IMR-90 (cell line): ENCODE data around the gene JAKMIP2. TPM values are rescaled to one million over a fixed set of nuclear protein-coding genes. Genes with fewer than 3 reads are reported as not detected.

Source experiments
- ATAC-seq: fragments of 200-7000 bp; cut with Tn5 transposase; 2 replicates; pipeline ENCODE4 v1.9.1; 2020; ENCODE audit warnings: low read depth, mild to moderate bottlenecking, moderate library complexity
- BruUV-seq: library from RNA; stranded (reverse); fragments of 400-500 nt; replicated peaks from 2 replicates; lab custom pipeline; 2021; lab: Mats Ljungman, UMichigan
- CTCF ChIA-PET: fragments of 300-600 bp; formaldehyde crosslinking; extraction: SDS; loops from one replicate; lab custom pipeline; 2021; ENCODE audit warnings: antibody characterized with exemption; lab: Yijun Ruan, JAX
- POLR2A ChIA-PET: fragments of 300-600 bp; sonication (Branson Sonifier 250); formaldehyde crosslinking; loops from one replicate; lab custom pipeline; 2022; ENCODE audit warnings: antibody characterized with exemption; ENCODE audit not compliant: unreplicated experiment; lab: Charles Lee
- DNase-seq: peaks from one replicate; pipeline ENCODE4 v3.0.0; 2013
- H2AFZ ChIP-seq: replicated peaks from 2 replicates; pipeline ENCODE3; 2013; ENCODE audit warnings: low read length, mild to moderate bottlenecking; ENCODE audit not compliant: poor library complexity
- H2AK5ac ChIP-seq: 2 replicates; pipeline ENCODE4 v1.6.1; 2013; ENCODE audit warnings: low read depth, low read length, inconsistent platforms
- H2AK9ac ChIP-seq: replicated peaks from 2 replicates; pipeline ENCODE3; 2013; ENCODE audit warnings: mild to moderate bottlenecking, low read depth, low read length, moderate library complexity; ENCODE audit not compliant: poor library complexity
- H2BK120ac ChIP-seq: 2 replicates; pipeline ENCODE4 v1.6.1; 2013; ENCODE audit warnings: low read depth, low read length, inconsistent platforms
- H2BK15ac ChIP-seq: 3 replicates; pipeline ENCODE4 v1.6.1; 2013; ENCODE audit warnings: low read depth, low read length, inconsistent platforms
- H2BK20ac ChIP-seq: 2 replicates; pipeline ENCODE4 v1.6.1; 2013; ENCODE audit warnings: low read depth, mild to moderate bottlenecking, inconsistent platforms, low read length, moderate library complexity
- H2BK5ac ChIP-seq: 2 replicates; pipeline ENCODE4 v1.6.1; 2013; ENCODE audit warnings: mild to moderate bottlenecking, low read depth, low read length, inconsistent platforms; ENCODE audit not compliant: poor library complexity, severe bottlenecking
- H3K14ac ChIP-seq: replicated peaks from 2 replicates; pipeline ENCODE4 v1.6.1; 2013; ENCODE audit warnings: low read depth, low read length, inconsistent platforms
- H3K18ac ChIP-seq: 2 replicates; pipeline ENCODE4 v1.6.1; 2013; ENCODE audit warnings: low read depth, low read length, control low read depth
- H3K23ac ChIP-seq: 2 replicates; pipeline ENCODE4 v1.6.1; 2013; ENCODE audit warnings: low read depth, low read length, inconsistent platforms
- H3K27ac ChIP-seq: 2 replicates; pipeline ENCODE4 v1.5.1; 2013; ENCODE audit warnings: mild to moderate bottlenecking, control low read depth, low read length; ENCODE audit not compliant: insufficient read depth
- H3K27me3 ChIP-seq: 2 replicates; pipeline ENCODE4 v1.6.1; 2013; ENCODE audit warnings: low read length; ENCODE audit not compliant: control insufficient read depth, insufficient read depth
- H3K36me3 ChIP-seq: 2 replicates; pipeline ENCODE4 v1.6.1; 2013; ENCODE audit warnings: low read length, mixed read lengths; ENCODE audit not compliant: control insufficient read depth, insufficient read depth
- H3K4ac ChIP-seq: 2 replicates; pipeline ENCODE4 v1.6.1; 2013; ENCODE audit warnings: low read depth, low read length, inconsistent platforms
- H3K4me1 ChIP-seq: 2 replicates; pipeline ENCODE4 v1.6.1; 2013; ENCODE audit warnings: low read length, mixed read lengths; ENCODE audit not compliant: control insufficient read depth, insufficient read depth
- H3K4me2 ChIP-seq: 2 replicates; pipeline ENCODE4 v1.6.1; 2013; ENCODE audit warnings: low read depth, mild to moderate bottlenecking, control low read depth, low read length, moderate library complexity
- H3K4me3 ChIP-seq: 2 replicates; pipeline ENCODE4 v1.5.1; 2013; ENCODE audit warnings: low read depth, mild to moderate bottlenecking, control low read depth, low read length, moderate library complexity; ENCODE audit not compliant: insufficient read depth
- H3K56ac ChIP-seq: 2 replicates; pipeline ENCODE4 v1.6.1; 2013; ENCODE audit warnings: low read length, inconsistent platforms; ENCODE audit not compliant: insufficient read depth; ENCODE audit errors: extremely low read depth
- H3K79me1 ChIP-seq, 2 experiments: 2 replicates each; pipeline ENCODE4 v1.6.1; 2013; ENCODE audit warnings: low read length in 2 of 2, inconsistent platforms in 1 of 2, low read depth in 1 of 2
- H3K9ac ChIP-seq: 2 replicates; pipeline ENCODE4 v1.6.1; 2013; ENCODE audit warnings: low read depth, low read length, control low read depth
- H3K9me1 ChIP-seq: 2 replicates; pipeline ENCODE4 v1.6.1; 2013; ENCODE audit warnings: low read length, inconsistent platforms; ENCODE audit not compliant: insufficient read depth
- H3K9me3 ChIP-seq: 2 replicates; pipeline ENCODE4 v1.6.1; 2013; ENCODE audit warnings: low read length; ENCODE audit not compliant: control insufficient read depth, insufficient read depth
- H4K20me1 ChIP-seq: 2 replicates; pipeline ENCODE4 v1.6.1; 2013; ENCODE audit warnings: low read length, inconsistent platforms; ENCODE audit not compliant: insufficient read depth
- H4K5ac ChIP-seq: 2 replicates; pipeline ENCODE4 v1.6.1; 2013; ENCODE audit warnings: mild to moderate bottlenecking, low read depth, low read length, control low read depth
- H4K8ac ChIP-seq, 2 experiments: 2 replicates each; pipeline ENCODE4 v1.6.1; 2013; ENCODE audit warnings: low read depth in 2 of 2, low read length in 2 of 2, control low read depth in 1 of 2, inconsistent platforms in 1 of 2
- H4K91ac ChIP-seq: 2 replicates; pipeline ENCODE4 v1.6.1; 2013; ENCODE audit warnings: low read depth, low read length, inconsistent platforms; ENCODE audit not compliant: insufficient read depth
- CTCF ChIP-seq: conservative IDR thresholded peaks from 2 replicates; pipeline ENCODE4 v1.5.1; 2012; ENCODE audit warnings: mild to moderate bottlenecking, low read depth, low read length, improper control_type of control experiment
- FOS ChIP-seq: fragments of 150-350 bp; IDR thresholded peaks from 2 replicates; pipeline ENCODE4 v1.6.1; 2016; ENCODE audit warnings: low read depth, low read length
- NFE2L2 ChIP-seq: fragments of 150-350 bp; IDR thresholded peaks from 2 replicates; pipeline ENCODE4 v1.6.1; 2016; ENCODE audit warnings: low read depth, mild to moderate bottlenecking, low read length
- RCOR1 ChIP-seq: IDR thresholded peaks from 2 replicates; pipeline ENCODE4 v1.6.1; 2012; ENCODE audit warnings: mild to moderate bottlenecking, low read length, improper control_type of control experiment; ENCODE audit not compliant: insufficient replicate concordance
- dilution Hi-C: fragments of 300-500 bp; cut with HindIII; formaldehyde crosslinking; loops from one replicate; pipeline ENCODE4 v1.14.3; 2018; ENCODE audit warnings: low sequenced_read_pairs; ENCODE audit not compliant: unreplicated experiment
- in situ Hi-C: fragments of 300-500 bp; cut with MboI; formaldehyde crosslinking; loops from 3 replicates; pipeline ENCODE4 v1.14.3; 2019; ENCODE audit warnings: low sequenced_read_pairs, inconsistent platforms, mixed read lengths
- intact Hi-C: fragments of 100-400 bp; cut with micrococcal nuclease; formaldehyde crosslinking; loops from 2 replicates; pipeline ENCODE4 v1.10.0; 2022
- polyA plus RNA-seq, 3 experiments: library from polyadenylated mRNA; depleted of rRNA; stranded (reverse); fragments of >200 nt; gene quantifications; 2 replicates each; pipeline ENCODE4 v1.2.3, GENCODE V29; 2012; ENCODE audit warnings: low replicate concordance in 1 of 3
- total RNA-seq: library from RNA; depleted of rRNA; stranded (reverse); fragments of >200 nt; gene quantifications from 2 replicates; pipeline ENCODE4 v1.2.3, GENCODE V29; 2012

The JAKMIP2 gene
- total and polyA plus RNA-seq, 2 of the 4 experiments (the other 2 are of a cell fraction) = under 0.01 TPM; not detected in 1

GRCh38 chr5:147633173-147633572 lies 149.4 kb downstream of the JAKMIP2 start:
- H3K27ac ChIP-seq = no peak overlapping the region
- no peak overlapping the region for H2AK9ac ChIP-seq
- POLR2A ChIA-PET = no interaction called here
- no peak overlapping the region for H3K4me2 ChIP-seq
- no peak overlapping the region for H3K56ac ChIP-seq
- no peaks in the 10 kb centered on the region for H3K9me3 ChIP-seq
- no peak overlapping the region for H3K14ac ChIP-seq
- no peaks in the 10 kb centered on the region for H4K20me1 ChIP-seq
- H3K27me3 ChIP-seq = peaks cover 2% of the 10 kb centered on the region; the same call in 1 of the 2 replicates
- no peaks in the 10 kb centered on the region for H3K9me1 ChIP-seq
- no peak overlapping the region for H2BK15ac ChIP-seq
- no peak overlapping the region for H2AFZ ChIP-seq
- no peaks in the 10 kb centered on the region for H3K36me3 ChIP-seq
- H2BK20ac ChIP-seq = no peak overlapping the region
- H3K4ac ChIP-seq = no peak overlapping the region
- no peak overlapping the region for H3K9ac ChIP-seq
- dilution Hi-C loops (no loop called here), in situ Hi-C loops (no loop called here), intact Hi-C loops (no loop called here)
- H4K91ac ChIP-seq = no peak overlapping the region
- no peak overlapping the region for H3K18ac ChIP-seq
- H3K4me1 ChIP-seq = no peaks in the 10 kb centered on the region
- H2BK120ac ChIP-seq = no peak overlapping the region
- CTCF ChIA-PET = interaction anchor here (1.2 kb wide), 1 partner anchor 17 kb away, joined by 3 read pairs; no protein-coding TSS in a partner anchor
- no peaks in the 10 kb centered on the region for H3K79me1 ChIP-seq
- H4K8ac ChIP-seq = no peak overlapping the region
- TF ChIP-seq CTCF (no peak), RCOR1 (no peak), FOS (no peak), NFE2L2 (no peak)
- no peak for DNase-seq
- H4K5ac ChIP-seq = no peak overlapping the region
- H3K4me3 ChIP-seq = no peak overlapping the region
- no peak overlapping the region for H3K23ac ChIP-seq
- H2BK5ac ChIP-seq = no peak overlapping the region
- H2AK5ac ChIP-seq = no peak overlapping the region
- ATAC-seq = no peak
- BruUV-seq = no TSS peak
